Adipose tissue (tissue), 3 donors: ENCODE results near the gene NXPH1. TPM values are rescaled to one million over a fixed set of nuclear protein-coding genes. Genes with fewer than 3 reads are reported as not detected.

Experiments used
- H3K27ac ChIP-seq: one replicate; pipeline ENCODE4 v1.5.1; 2013; ENCODE audit warnings: low read depth, low read length
- WGBS, 3 donors: extraction: QIAGEN DNeasy Blood & Tissue Kit; methylation state at CpG; one replicate each; pipeline ENCODE4 v1.1.7; 2013; 5-methylcytosine and 5-hydroxymethylcytosine counted together
- polyA plus RNA-seq, 3 donors: library from polyadenylated mRNA; stranded (reverse); fragments of 200-250 nt; gene quantifications; one replicate each; pipeline ENCODE4 v1.2.3, GENCODE V29; 2013
- donor health status: healthy with polysubstance abuse.
- donor health status: Bipolar disorder and iron deficiency.
- donor health status: healthy.

NXPH1 gene
- polyA plus RNA-seq, 3 donors: not detected

GRCh38 chr7:8742837-8743236 lies 309.4 kb downstream of the NXPH1 start:
- WGBS, 3 donors: 58 to 94% (median 93%) methylated on average over 2 of the region's 2 CpGs

GRCh38 chr7:8747338-8747737 lies 313.9 kb downstream of the NXPH1 start:
- WGBS, 3 donors: 23 to 50% (median 29%) methylated on average over 1 of the region's 1 CpG
- no peak overlapping the region for H3K27ac ChIP-seq

More at GRCh38 chr7:8742837-8743236, 309.4 kb downstream of the NXPH1 start:
- H3K27ac ChIP-seq: no peak overlapping the region

DNA sequence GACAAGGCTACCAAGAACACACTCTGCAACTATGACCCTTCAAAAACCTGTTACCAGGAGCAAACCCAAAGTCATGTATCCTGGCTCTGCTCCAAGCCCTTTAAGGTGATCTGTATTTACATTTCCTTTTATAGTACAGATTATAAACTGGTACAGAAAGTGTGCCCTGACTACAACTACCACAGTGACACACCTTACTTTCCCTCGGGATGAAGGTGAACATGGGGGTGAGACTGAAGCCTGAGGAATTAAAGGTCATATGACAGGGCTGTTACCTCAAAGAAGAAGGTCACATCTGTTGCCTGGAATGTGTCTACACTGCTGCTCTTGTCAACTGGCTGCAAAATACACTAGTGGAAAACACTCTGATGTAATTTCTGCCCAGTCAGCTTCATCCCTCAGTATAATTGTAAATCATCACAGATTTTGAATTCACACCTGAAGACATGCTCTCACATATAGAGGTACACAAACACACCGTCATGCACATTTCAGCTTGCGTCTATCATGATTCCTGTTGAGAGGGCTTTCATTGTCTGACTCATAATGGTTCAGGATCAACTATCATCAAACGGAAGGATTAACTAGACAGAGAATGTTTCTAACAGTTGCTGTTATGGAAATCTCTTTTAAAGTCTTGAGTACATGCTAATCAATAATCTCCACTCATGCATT lies 318.3 kb downstream of the NXPH1 start:
- 66 to 79% (median 76%) methylated on average over 4 of the region's 4 CpGs for WGBS, 3 donors
- H3K27ac ChIP-seq: no peak overlapping the region

DNA sequence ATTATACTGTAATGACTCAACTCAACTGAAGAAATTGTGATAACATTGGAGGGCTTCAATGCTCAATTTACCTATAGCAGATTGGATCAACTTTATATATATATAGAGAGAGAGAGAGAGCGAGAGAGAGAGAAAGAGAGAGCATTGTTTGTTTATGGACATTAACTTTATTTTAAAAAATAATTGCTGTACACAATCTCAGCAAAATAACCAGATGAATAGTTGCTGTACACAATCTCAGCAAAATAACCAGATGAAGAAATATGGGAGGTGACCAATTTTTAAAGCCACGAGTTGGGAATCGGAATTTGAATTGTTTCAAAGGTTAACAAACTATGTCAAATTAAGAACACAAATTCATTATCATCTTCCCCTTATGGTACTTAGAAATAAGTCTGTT lies 319.9 kb downstream of the NXPH1 start:
- 78 to 87% (median 81%) methylated on average over 3 of the region's 3 CpGs for WGBS, 3 donors
- no peak overlapping the region for H3K27ac ChIP-seq

DNA sequence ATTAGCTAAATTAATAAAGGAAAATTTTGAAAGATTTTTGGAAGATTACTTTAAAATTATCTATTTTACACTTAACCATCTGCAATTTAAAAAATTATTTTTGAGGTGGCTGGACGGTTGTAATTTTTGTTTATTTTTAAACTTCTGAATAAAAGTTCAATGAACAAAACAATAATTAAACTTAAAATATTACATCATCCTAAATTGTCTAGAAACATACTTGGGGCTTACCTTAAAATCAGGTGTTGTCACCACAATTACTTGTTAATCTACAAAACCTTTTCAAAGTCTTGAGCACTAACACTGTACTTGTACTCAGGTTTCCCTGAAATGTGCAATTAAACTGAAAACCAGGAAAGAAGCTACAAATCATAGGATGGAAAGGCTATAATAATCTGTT lies 328.3 kb downstream of the NXPH1 start:
- WGBS, 3 donors: 50 to 71% (median 68%) methylated on average over 1 of the region's 1 CpG
- no peak overlapping the region for H3K27ac ChIP-seq

GRCh38 chr7:8762803-8763202 lies 329.4 kb downstream of the NXPH1 start:
- WGBS, 3 donors: 50 to 78% (median 70%) methylated on average over 9 of the region's 9 CpGs
- H3K27ac ChIP-seq: no peak overlapping the region

- WGBS, 3 donors: 66 to 72% (median 70%) methylated on average over 3 of the region's 3 CpGs
- no peak overlapping the region for H3K27ac ChIP-seq
Observed at GRCh38 chr7:8765374-8765773, 332.0 kb downstream of the NXPH1 start.

GRCh38 chr7:8773518-8773917 lies 340.1 kb downstream of the NXPH1 start:
- no peak overlapping the region for H3K27ac ChIP-seq

DNA sequence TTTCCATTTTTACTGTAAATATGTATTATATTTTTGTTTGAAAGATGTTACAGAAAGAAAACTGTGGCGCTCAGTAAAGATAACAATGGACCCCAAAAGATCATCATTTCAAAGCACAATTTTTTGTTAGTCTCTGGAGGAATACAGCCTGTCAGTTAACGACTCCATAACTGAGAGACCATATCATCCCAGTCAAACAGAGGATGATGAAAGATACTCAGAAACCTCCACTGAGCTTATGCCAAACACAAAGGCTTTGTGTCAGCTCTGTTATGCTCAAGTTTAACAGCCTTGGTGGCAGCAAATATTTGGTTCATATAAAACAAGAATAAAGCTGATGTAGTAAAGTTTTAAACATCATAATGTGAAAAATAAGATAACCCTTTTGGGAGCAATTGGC lies 345.1 kb downstream of the NXPH1 start:
- H3K27ac ChIP-seq: no peak overlapping the region
- 60 to 74% (median 72%) methylated on average over 2 of the region's 2 CpGs for WGBS, 3 donors

- no peak overlapping the region for H3K27ac ChIP-seq
Observed at GRCh38 chr7:8781166-8781565, 347.8 kb downstream of the NXPH1 start.

DNA sequence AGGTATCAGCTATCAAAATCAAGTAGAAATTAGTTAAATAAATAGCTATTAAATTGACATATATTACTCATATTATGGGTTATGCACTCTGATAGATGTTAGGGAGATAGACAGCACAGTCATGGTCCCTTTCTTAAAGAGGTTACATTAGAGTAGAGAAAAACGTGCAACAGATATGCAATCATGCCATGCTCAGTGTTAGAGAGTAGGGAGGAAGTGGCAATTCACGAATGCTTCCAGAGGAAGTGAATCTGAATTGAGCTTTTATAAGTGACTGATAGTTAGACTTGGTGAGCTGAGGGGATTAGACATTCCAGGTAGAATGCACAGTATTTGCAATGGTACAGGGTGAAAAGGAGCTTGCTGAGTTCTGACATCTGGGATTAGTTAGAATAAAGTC lies 349.8 kb downstream of the NXPH1 start:
- H3K27ac ChIP-seq: no peak overlapping the region
- 23 to 38% (median 25%) methylated on average over 2 of the region's 2 CpGs for WGBS, 3 donors

GRCh38 chr7:8785081-8785480 lies 351.7 kb downstream of the NXPH1 start:
- H3K27ac ChIP-seq: no peak overlapping the region

GRCh38 chr7:8800986-8801385 lies 367.6 kb downstream of the NXPH1 start:
- no peak overlapping the region for H3K27ac ChIP-seq
- WGBS, 3 donors: 96 to 99% (median 97%) methylated on average over 4 of the region's 4 CpGs

Other genes with a start within 250 kb of the NXPH1 start
- gene ICA1, start 171.4 kb upstream of the NXPH1 start, polyA plus RNA-seq: 10 to 100 TPM; 17.0 to 53.9 (median 21.6) TPM